Stimulated activated naive CD8-positive, alpha-beta T cell treated with anti-CD3 and anti-CD28 coated beads, Interleukin-15, Interleukin-2, amounts not matched to agents 100 U/mL and 50 U/mL, for 24 hours (primary cell): ENCODE data around the gene NELL1.

Experiments
- ATAC-seq: fragments of 150-1000 bp; cut with Tn5 transposase; one replicate; pipeline ENCODE4 v1.10.0; 2021
- DNase-seq: peaks from one replicate; pipeline ENCODE4 v3.0.0; 2021

The NELL1 gene

GRCh38 chr11:20966489-20966888 is 297.1 kb downstream of the NELL1 start:
- no peak for DNase-seq
- ATAC-seq, result no peak

DNA sequence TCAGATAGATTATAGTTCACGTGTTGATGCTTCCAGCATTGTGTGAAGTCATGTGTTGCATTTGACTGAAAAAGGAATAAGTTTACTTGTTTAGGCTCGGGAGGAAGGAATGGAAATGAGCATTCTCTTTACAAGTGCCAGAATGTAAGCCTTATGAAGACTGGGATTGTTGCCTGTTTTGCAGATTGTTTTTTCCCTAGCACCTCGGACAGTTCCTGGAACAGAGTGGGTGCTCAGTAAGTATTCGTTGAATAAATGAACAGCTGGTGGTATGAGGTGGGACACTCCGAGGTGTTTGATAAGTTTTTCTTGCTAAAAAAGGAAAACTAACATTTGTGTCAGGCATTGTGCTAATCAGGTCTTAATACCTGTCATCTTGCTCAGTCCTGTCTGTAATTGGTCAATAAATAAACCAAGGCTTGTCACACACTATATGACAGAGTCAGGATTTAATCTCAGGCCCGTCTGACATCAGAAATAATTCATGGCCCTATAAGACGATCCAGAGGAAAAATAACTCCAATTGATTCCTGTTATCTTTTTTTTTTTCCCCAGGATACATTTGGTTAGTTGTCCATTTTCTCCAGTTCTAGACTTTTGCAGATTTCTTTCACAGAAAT is 304.7 kb downstream of the NELL1 start:
- no peak for ATAC-seq
- DNase-seq, result no peak

DNA sequence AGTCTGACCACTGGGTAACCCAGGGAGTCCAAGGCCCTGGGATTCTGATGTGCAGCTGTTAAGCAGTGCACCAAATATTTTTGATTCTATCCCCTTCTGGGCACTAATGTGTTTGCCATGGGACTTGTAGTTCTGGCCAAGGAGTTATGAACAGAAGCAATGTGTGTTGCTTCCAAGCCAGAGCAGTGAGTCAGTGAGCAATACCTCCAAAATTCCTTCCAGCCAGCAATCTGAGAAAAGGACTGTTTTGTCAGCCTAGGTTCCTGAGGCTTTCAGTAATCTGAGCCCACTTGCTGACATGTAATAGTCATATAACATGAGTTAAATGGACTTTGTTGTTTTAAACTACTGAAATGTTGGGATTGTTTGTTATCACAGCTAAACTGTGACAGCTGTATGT is 311.4 kb downstream of the NELL1 start:
- no peak for DNase-seq
- no peak for ATAC-seq

DNA sequence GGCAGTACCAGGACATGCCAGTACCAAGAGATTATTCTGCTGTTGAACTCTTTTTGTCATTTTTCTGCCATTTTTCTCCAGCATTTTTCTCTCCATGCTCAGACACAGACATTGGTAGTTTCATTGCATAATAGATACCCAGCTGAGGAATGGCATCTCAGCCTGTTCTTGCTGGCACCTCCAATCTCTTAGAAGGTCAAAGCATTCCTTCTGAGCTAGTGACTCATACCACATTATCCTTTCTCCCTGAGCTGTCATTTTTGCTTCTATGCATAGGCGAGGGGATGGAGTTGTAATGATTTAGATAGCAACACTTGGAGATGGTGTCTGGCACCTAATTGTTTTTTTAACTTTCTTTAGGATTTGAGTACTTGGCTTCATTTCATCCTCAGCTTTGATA is 321.1 kb downstream of the NELL1 start:
- DNase-seq (no peak), ATAC-seq (no peak)

DNA sequence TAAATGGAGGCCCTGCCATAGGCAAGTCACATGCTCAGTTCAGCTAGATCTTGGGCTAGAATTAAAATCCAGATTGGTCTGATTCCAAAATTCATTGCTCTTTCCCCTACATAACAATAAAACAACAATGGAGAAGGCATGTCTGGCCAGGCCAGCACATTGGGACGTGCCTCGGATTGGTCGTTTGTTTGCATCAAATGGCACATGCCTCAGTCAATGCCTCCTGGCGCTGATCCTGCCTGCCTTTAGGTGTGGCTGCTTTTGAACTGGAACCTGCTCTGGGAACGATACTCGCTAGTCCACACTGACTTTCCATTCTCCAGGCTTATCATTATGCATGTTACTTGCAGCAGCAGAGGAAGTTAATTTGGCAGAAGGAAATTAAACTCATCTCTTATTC is 322.1 kb downstream of the NELL1 start:
- ATAC-seq, result no peak

DNA sequence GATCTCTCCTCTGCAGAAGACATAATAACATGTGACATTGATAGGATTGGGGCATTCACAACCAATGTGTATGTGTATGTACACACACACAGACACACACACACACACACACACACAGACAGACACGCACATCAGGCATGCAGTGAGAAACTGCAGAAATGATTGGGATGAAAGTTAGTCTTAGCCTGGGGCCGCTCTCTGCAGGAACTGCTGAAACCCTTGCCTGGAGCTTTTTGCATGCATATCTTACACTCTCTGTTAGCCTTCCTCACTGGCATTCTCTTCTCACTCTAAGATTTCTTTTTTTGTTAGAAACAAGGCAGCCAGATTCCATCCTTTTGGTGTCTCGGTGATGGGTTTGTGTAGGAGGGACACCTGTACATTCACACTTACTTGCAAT is 337.9 kb downstream of the NELL1 start:
- no peak for ATAC-seq
- DNase-seq, result no peak

More for the DNA sequence above, 322.1 kb downstream of the NELL1 start:
- no peak for DNase-seq

- DNase-seq (no peak), ATAC-seq (no peak)
These were observed 348.9 kb downstream of the NELL1 start for GRCh38 chr11:21018248-21018647.

DNA sequence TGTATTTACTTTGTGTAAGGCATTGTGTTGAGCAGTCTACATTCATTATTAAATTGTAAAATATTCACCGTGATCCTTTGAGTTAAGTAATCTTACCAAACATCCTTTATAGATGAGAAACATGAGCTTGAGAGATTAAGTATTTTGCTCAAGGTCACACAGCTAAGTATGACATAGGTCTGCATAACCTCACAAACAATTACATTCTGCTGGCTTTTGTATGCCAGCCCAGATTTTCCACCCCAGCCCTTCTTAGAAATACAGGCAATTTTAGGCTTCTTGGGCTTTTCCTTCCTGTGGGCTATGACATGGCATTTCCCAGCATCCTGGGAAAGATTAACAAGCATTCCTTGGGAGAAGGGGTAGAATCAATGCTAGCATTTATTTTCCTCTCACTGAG is 357.3 kb downstream of the NELL1 start:
- DNase-seq (no peak), ATAC-seq (no peak)

GRCh38 chr11:21037850-21038249 is 368.5 kb downstream of the NELL1 start:
- ATAC-seq (no peak), DNase-seq (no peak)

DNA sequence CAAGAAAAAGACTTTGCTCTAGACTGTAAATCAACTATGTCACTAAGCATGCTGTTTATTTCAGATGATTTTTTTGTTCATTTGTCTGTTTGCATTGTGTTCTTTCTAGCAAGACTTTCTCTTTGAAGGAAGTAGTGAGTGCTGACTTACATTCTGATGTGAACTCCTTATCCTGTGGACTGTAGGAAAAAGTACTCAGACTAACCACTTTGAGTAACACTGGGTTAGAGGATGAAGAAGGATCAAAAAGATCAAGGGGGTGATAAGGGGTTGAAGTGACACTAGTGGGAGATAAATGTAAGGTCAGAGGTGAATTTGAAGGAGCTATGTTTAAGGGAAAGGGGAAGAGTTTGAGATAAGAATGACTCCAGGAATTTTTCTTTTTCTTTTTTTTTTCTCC is 369.4 kb downstream of the NELL1 start:
- DNase-seq (no peak), ATAC-seq (no peak)

GRCh38 chr11:21040630-21041029 is 371.2 kb downstream of the NELL1 start:
- DNase-seq (no peak), ATAC-seq (no peak)

- no peak for ATAC-seq
- no peak for DNase-seq
These were observed 379.2 kb downstream of the NELL1 start for GRCh38 chr11:21048626-21049025.

DNA sequence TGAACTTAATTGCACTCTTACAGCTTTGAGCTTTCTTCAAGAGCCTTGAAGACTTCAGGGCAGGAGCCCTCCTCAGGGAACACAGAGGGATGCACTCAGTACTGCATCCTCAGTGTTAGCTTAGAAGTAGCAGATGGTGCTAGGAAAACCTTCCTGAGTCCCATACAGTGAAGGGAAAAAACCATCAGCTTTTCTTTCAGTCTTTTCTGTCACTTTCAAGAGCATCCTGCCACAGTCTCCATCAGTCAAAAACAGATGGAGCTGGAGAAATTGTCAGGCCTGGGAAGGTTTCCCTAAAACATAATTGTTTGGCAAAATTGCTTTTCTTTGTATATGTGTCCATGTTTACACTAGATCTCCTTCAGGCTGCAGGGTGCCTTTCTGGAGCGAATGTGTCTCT is 384.1 kb downstream of the NELL1 start:
- DNase-seq, result no peak
- no peak for ATAC-seq

DNA sequence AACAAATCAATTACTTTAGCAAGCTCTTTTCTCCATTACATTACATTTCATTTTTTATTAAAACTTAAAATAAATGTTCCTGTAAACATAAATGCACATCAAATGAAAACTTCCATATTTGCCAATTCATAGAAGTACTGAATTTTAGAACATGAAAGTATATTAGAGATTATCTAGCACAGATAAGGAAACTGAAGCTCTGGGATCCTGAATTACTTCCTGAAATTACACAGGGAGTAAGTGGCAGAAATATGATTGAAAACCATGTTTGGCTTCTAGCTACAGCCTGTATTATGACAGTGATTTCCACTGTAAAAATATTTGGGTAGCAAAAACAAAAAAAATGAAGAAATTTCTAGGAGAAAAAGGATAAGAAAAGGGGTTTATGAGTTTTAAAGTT is 387.3 kb downstream of the NELL1 start:
- no peak for ATAC-seq
- no peak for DNase-seq

GRCh38 chr11:21059879-21060278 is 390.5 kb downstream of the NELL1 start:
- DNase-seq (no peak), ATAC-seq (no peak)

- DNase-seq, result no peak
- ATAC-seq, result no peak
These were observed 396.6 kb downstream of the NELL1 start for GRCh38 chr11:21066030-21066429.

GRCh38 chr11:21068886-21069285 is 399.5 kb downstream of the NELL1 start:
- no peak for DNase-seq
- no peak for ATAC-seq

DNA sequence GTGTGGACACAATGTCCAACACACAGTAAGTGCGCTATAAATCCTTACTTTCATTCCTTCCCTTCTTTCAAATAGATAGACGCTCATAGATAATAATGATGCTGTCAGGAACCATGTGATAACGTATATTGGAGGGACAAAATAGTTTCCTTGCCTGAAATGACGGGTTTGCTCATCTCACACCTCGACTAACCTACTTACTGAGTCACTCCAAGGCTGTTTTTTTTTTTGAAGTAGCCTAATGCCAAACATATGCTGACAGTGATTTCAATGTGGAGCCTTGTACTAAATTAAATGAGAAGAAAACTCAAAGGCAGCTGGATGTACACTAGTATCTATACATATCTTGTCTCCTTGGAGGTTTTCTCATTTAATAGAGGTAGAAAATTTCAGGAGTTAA is 400.5 kb downstream of the NELL1 start:
- ATAC-seq (no peak), DNase-seq (no peak)

GRCh38 chr11:21072558-21072957 is 403.2 kb downstream of the NELL1 start:
- ATAC-seq, result no peak
- DNase-seq, result no peak

GRCh38 chr11:21082853-21083252 is 413.5 kb downstream of the NELL1 start:
- DNase-seq (no peak), ATAC-seq (no peak)

- ATAC-seq (no peak), DNase-seq (no peak)
These were observed 419.5 kb downstream of the NELL1 start for GRCh38 chr11:21088930-21089329.

GRCh38 chr11:21104641-21105040 is 435.3 kb downstream of the NELL1 start:
- DNase-seq, result no peak
- ATAC-seq, result no peak

GRCh38 chr11:21105196-21105917 is 436.0 kb downstream of the NELL1 start:
- DNase-seq (no peak), ATAC-seq (no peak)

DNA sequence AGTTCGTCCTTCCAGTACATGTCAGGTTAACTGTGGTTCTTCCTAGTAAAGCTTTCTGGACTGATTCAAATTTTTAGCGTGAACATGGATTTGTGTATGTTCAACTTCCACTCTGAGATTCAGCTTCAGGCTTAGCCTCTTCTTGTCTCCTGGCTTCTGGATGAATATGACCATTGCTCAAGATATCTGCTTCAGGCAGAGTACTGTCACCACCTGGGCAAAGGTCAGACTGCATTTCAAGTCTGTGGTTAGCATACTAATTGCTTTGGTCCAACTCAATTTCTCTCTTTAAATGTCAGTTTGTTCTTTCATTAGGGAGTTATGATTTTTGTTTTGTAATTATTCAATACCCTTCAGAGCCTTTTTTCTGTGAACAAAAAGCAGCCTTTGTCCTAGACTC is 440.0 kb downstream of the NELL1 start:
- no peak for DNase-seq
- no peak for ATAC-seq
